K562 (cell line): ENCODE results near the gene RALY. TPM values are rescaled to one million over a fixed set of nuclear protein-coding genes. Genes with fewer than 3 reads are reported as not detected.

Source experiments
- ATAC-seq: fragments of 200-7000 bp; cut with Tn5 transposase; 3 replicates; pipeline ENCODE4 v1.9.1; 2020; ENCODE audit warnings: moderate library complexity
- BruUV-seq: library from RNA; stranded (reverse); fragments of 400-500 nt; replicated peaks from 2 replicates; lab custom pipeline; 2021; lab: Mats Ljungman, UMichigan
- CTCF ChIA-PET: fragments of 300-600 bp; formaldehyde crosslinking; extraction: SDS; loops from one replicate; lab custom pipeline; 2021; ENCODE audit warnings: low intra/inter-chr PET ratio; lab: Yijun Ruan, JAX
- POLR2A ChIA-PET: fragments of 300-600, 350-650 bp; sonication (Branson Sonifier 250); formaldehyde crosslinking; extraction: SDS; loops from one replicate; lab custom pipeline; 2021; ENCODE audit warnings: antibody characterized with exemption, inconsistent platforms; lab: Yijun Ruan, JAX
- DNase-seq, 4 experiments: peaks; one replicate each; pipeline versions ENCODE4 v3.0.0 to v3.0.0-alpha.2; 2011 to 2018; ENCODE audit warnings: low spot score in 3 of 4, mixed read lengths in 3 of 4; ENCODE audit errors: extremely low read depth in 1 of 4
- FAIRE-seq: peaks from 2 replicates; lab custom pipeline; 2011; peaks lifted over from hg19 to GRCh38; lab: Jason Lieb, UNC
- H2AFZ ChIP-seq: 2 replicates; pipeline ENCODE4 v1.6.0; 2011; ENCODE audit warnings: low read depth, low read length, control low read depth, inconsistent platforms
- H3K27ac ChIP-seq: fragments of 200-600 bp; 3 replicates; pipeline ENCODE4 v1.8.0; 2011; ENCODE audit warnings: low read depth, mild to moderate bottlenecking, control low read depth, inconsistent platforms, low read length, moderate library complexity, mixed read lengths; ENCODE audit errors: extremely low read depth
- H3K27me3 ChIP-seq, 2 experiments: fragments of 300-600 bp in 1 of 2; 2 replicates in 1 of 2; 3 replicates in 1 of 2; pipeline versions ENCODE4 v1.6.0 to v1.8.0; 2011; ENCODE audit warnings: inconsistent platforms in 2 of 2, low read length in 2 of 2, mild to moderate bottlenecking in 1 of 2, mixed read lengths in 1 of 2, moderate library complexity in 1 of 2; ENCODE audit not compliant: control insufficient read depth in 2 of 2, insufficient read depth in 2 of 2
- H3K36me3 ChIP-seq: fragments of 300-600 bp; 3 replicates; pipeline ENCODE4 v1.8.0; 2011; ENCODE audit warnings: mild to moderate bottlenecking, low read length, inconsistent platforms; ENCODE audit not compliant: control insufficient read depth, insufficient read depth
- H3K4me1 ChIP-seq, 2 experiments: fragments of 200-600 bp in 1 of 2; replicated peaks in 1 of 2; 2 replicates in 1 of 2; 3 replicates in 1 of 2; pipeline versions ENCODE4 v1.5.1 to v1.8.0; 2011; ENCODE audit warnings: inconsistent platforms in 2 of 2, low read length in 2 of 2, mild to moderate bottlenecking in 1 of 2, mixed read lengths in 1 of 2, moderate library complexity in 1 of 2; ENCODE audit not compliant: control insufficient read depth in 2 of 2, insufficient read depth in 2 of 2
- H3K4me2 ChIP-seq: 2 replicates; pipeline ENCODE4 v1.6.1; 2011; ENCODE audit warnings: low read length, control low read depth, inconsistent platforms, mixed read lengths; ENCODE audit not compliant: insufficient read depth
- H3K4me3 ChIP-seq: fragments of 200-600 bp; sonication (generic), shearing (Covaris generic); 2 replicates; pipeline ENCODE4 v1.5.1; 2016; ENCODE audit warnings: control low read depth, inconsistent platforms
- H3K79me2 ChIP-seq: fragments of 200-600 bp; 3 replicates; pipeline ENCODE4 v1.8.0; 2011; ENCODE audit warnings: low read length, inconsistent platforms; ENCODE audit not compliant: control insufficient read depth, insufficient read depth
- H3K9ac ChIP-seq, 2 experiments: 2 replicates each; pipeline versions ENCODE4 v1.6.0 to v1.6.1; 2011; ENCODE audit warnings: low read depth in 2 of 2, low read length in 2 of 2, control low read depth in 1 of 2, inconsistent platforms in 1 of 2, mild to moderate bottlenecking in 1 of 2, mixed read lengths in 1 of 2; ENCODE audit not compliant: insufficient read depth in 1 of 2
- H3K9me1 ChIP-seq: one replicate; pipeline ENCODE4 v1.6.0; 2011; ENCODE audit warnings: inconsistent platforms, mild to moderate bottlenecking, low read length, moderate library complexity; ENCODE audit not compliant: control insufficient read depth, insufficient read depth
- H3K9me3 ChIP-seq: replicated peaks from 2 replicates; pipeline ENCODE4 v1.5.1; 2011; ENCODE audit warnings: low read depth, low read length, inconsistent platforms; ENCODE audit not compliant: control insufficient read depth, insufficient read depth
- H4K20me1 ChIP-seq: replicated peaks from 2 replicates; pipeline ENCODE4 v1.6.1; 2011; ENCODE audit warnings: low read length, inconsistent platforms, mixed read lengths; ENCODE audit not compliant: control insufficient read depth, insufficient read depth
- BRF2 ChIP-seq: IDR thresholded peaks from 3 replicates; pipeline ENCODE4 v1.6.1; 2011; ENCODE audit warnings: borderline replicate concordance, mild to moderate bottlenecking; ENCODE audit not compliant: insufficient read length, insufficient read depth
- C11orf30 ChIP-seq: fragments of 450-650 bp; IDR thresholded peaks from 2 replicates; pipeline ENCODE4 v1.6.1; 2016; ENCODE audit warnings: low read depth, mild to moderate bottlenecking
- MAFG ChIP-seq: fragments of 450-650 bp; conservative IDR thresholded peaks from 2 replicates; pipeline ENCODE4 v1.6.1; 2016; ENCODE audit warnings: missing genetic modification characterization, missing compliant biosample characterization
- RB1 ChIP-seq: fragments of 450-650 bp; IDR thresholded peaks from 2 replicates; pipeline ENCODE4 v1.6.1; 2017; ENCODE audit warnings: low read depth, mild to moderate bottlenecking
- RBM25 ChIP-seq: fragments of 200-400 bp; formaldehyde crosslinking; IDR thresholded peaks from 2 replicates; pipeline ENCODE4 v1.6.1; 2018; ENCODE audit warnings: low read length, low read depth, moderate library complexity; ENCODE audit not compliant: severe bottlenecking
- TCF3 ChIP-seq: sonication (generic); formaldehyde crosslinking; IDR thresholded peaks from 2 replicates; pipeline ENCODE4 v1.4.0; 2020; ENCODE audit warnings: mild to moderate bottlenecking, missing genetic modification reagents
- ZNF316 ChIP-seq: fragments of 450-650 bp; IDR thresholded peaks from 2 replicates; pipeline ENCODE4 v1.6.1; 2016
- WGBS: fragments of 100-300 bp; shearing (Covaris generic); methylation state at CpG from one replicate; pipeline ENCODE4 v1.1.6; 2016; ENCODE audit warnings: low coverage, mixed read lengths; ENCODE audit not compliant: insufficient coverage; ENCODE audit errors: missing lambda C conversion rate; 5-methylcytosine and 5-hydroxymethylcytosine counted together
- in situ Hi-C: fragments of 300-500 bp; cut with MboI; formaldehyde crosslinking; loops from 4 replicates; pipeline ENCODE4 v1.15.0; 2018; ENCODE audit warnings: inconsistent platforms, mixed read lengths
- intact Hi-C: fragments of 100-400 bp; cut with micrococcal nuclease; formaldehyde crosslinking; loops from 2 replicates; pipeline ENCODE4 v1.14.2; 2022
- polyA plus RNA-seq, 8 experiments: library from polyadenylated mRNA; depleted of rRNA in 4 of 8; stranded (reverse) in 5 of 8; unstranded in 3 of 8; fragments of >200 nt; fragmentation: Nextera tagmentation in 2 of 8; fragmentation: Illumina TruSeq in 1 of 8; extraction: Ambion mirVana in 2 of 8; extraction: Trizol in 1 of 8; gene quantifications; 2 replicates each; pipeline versions ENCODE4 v1.2.1 to v1.2.3, GENCODE V29; 2011 to 2014; ENCODE audit warnings: inconsistent platforms in 1 of 8, missing spikeins in 1 of 8
- total RNA-seq, 7 experiments: library from RNA; depleted of rRNA in 6 of 7; stranded (reverse); fragments of >200 nt in 6 of 7; fragmentation: Illumina TruSeq in 2 of 7; extraction: Trizol in 2 of 7; gene quantifications; 2 replicates each; pipeline versions ENCODE4 v1.2.1 to v1.2.3, GENCODE V29; 2011 to 2021; ENCODE audit warnings: low replicate concordance in 1 of 7

RALY gene
- total and polyA plus RNA-seq, 9 of the 15 experiments (the other 6 are each of a cell fraction or from before 2014, with no cell fraction given) = 0.80 to 207 (median 128) TPM

- Histone ChIP-seq H2AFZ (no peak overlapping the region), H3K9me3 (0 out of 2 replicates have a peak, but pooled peaks cover 2% of the 10 kb centered on the region), H3K4me1 (no peaks in the 10 kb centered on the region), H3K4me3 (no peak overlapping the region), H3K27ac (no peak overlapping the region), H3K27me3 (peaks cover 19 to 23% of the 10 kb centered on the region in 2 experiments; a peak in 4 of 5 replicates), H3K79me2 (no peaks in the 10 kb centered on the region), H3K9ac (no peak overlapping the region), H4K20me1 (no peaks in the 10 kb centered on the region), H3K9me1 (no peaks in the 10 kb centered on the region), H3K4me2 (no peak overlapping the region), H3K36me3 (no peaks in the 10 kb centered on the region)
- no peak for ATAC-seq
- no peak for DNase-seq
- intact Hi-C loops = no loop called here
- TF ChIP-seq RBM25 = peak; percentile 94
- TF ChIP-seq TCF3 (CRISPR knock-in tag) = no peak
- in situ Hi-C loops = no loop called here
- ChIA-PET POLR2A (interaction anchor here (1.3 kb wide), 1 partner anchor 22 kb away, joined by 3 read pairs; no protein-coding TSS in a partner anchor), CTCF (no interaction called here)
- no TSS peak for BruUV-seq
- FAIRE-seq = no peak
- 34% methylated on average over 2 of the region's 2 CpGs for WGBS
Observed at GRCh38 chr20:33970229-33970628, 23.5 kb upstream of the RALY start.

GRCh38 chr20:33971147-33971975 lies 22.4 kb upstream of the RALY start:
- H3K9me1 ChIP-seq = no peaks in the 10 kb centered on the region
- ChIA-PET CTCF (no interaction called here), POLR2A (interaction anchor here (1.3 kb wide), 1 partner anchor 21 kb away, joined by 3 read pairs; no protein-coding TSS in a partner anchor)
- H3K4me2 ChIP-seq = no peak overlapping the region
- FAIRE-seq (no peak), ATAC-seq (no peak), DNase-seq (no peak)
- 0 out of 2 replicates have a peak, but pooled peaks cover 2% of the 10 kb centered on the region for H3K9me3 ChIP-seq
- H4K20me1 ChIP-seq = no peaks in the 10 kb centered on the region
- no peak overlapping the region for H2AFZ ChIP-seq
- no peak overlapping the region for H3K9ac ChIP-seq
- peaks cover 8 to 15% of the 10 kb centered on the region in 2 experiments; a peak in 4 of 5 replicates for H3K27me3 ChIP-seq
- TF ChIP-seq BRF2 (no peak), RB1 (no peak), ZNF316 (peak; percentile 58), MAFG (tag) (0 out of 2 replicates have a peak, but pooled peaks have one; percentile 18), C11orf30 (peak; percentile 46; the same call in 1 of the 2 replicates)
- no peaks in the 10 kb centered on the region for H3K36me3 ChIP-seq
- no TSS peak for BruUV-seq
- H3K27ac ChIP-seq = no peak overlapping the region
- WGBS = 9% methylated on average over 6 of the region's 6 CpGs
- H3K79me2 ChIP-seq = no peaks in the 10 kb centered on the region
- intact Hi-C loops = no loop called here
- H3K4me3 ChIP-seq = no peak overlapping the region
- no peaks in the 10 kb centered on the region for H3K4me1 ChIP-seq
- in situ Hi-C loops = no loop called here
